GM12875 (cell line): ENCODE measurements around the gene BAAT.
"Not testable (repeated sequence)": the region's sequence is repeated elsewhere in the genome, so short reads cannot be mapped to it uniquely, and the experiment has no call there.

Experiments
- H3K4me3 ChIP-seq: one replicate; pipeline ENCODE4 v1.5.1; 2011; ENCODE audit warnings: low read depth, low read length, control low read depth
- CTCF ChIP-seq: IDR thresholded peaks from 2 replicates; pipeline ENCODE4 v1.5.1; 2011; ENCODE audit warnings: low read depth, mild to moderate bottlenecking, control low read depth, inconsistent platforms, low read length, moderate library complexity, borderline replicate concordance; ENCODE audit not compliant: insufficient read depth

BAAT gene

GRCh38 chr9:101384873-101385536, at the start of gene BAAT:
Gene BAAT, minus strand, starts transcription at chr9:101385006. Its CDS starts 13,602 bp downstream, at chr9:101371404.
- H3K4me3 ChIP-seq = not testable (repeated sequence)

- no peak overlapping the region for H3K4me3 ChIP-seq
- no peak for TF ChIP-seq CTCF
Observed at GRCh38 chr9:101433229-101433628, 48.4 kb upstream of the BAAT start.

GRCh38 chr9:101432740-101433139, 47.9 kb upstream of the BAAT start:
- no peak overlapping the region for H3K4me3 ChIP-seq
- no peak for TF ChIP-seq CTCF

GRCh38 chr9:101432171-101432570, 47.4 kb upstream of the BAAT start:
- no peak overlapping the region for H3K4me3 ChIP-seq
- TF ChIP-seq CTCF = no peak

GRCh38 chr9:101429736-101430135, 44.9 kb upstream of the BAAT start:
- no peak overlapping the region for H3K4me3 ChIP-seq
- TF ChIP-seq CTCF = no peak

- no peak for TF ChIP-seq CTCF
- no peak overlapping the region for H3K4me3 ChIP-seq
Observed at GRCh38 chr9:101428909-101429308, 44.1 kb upstream of the BAAT start.

- TF ChIP-seq CTCF = no peak
- no peak overlapping the region for H3K4me3 ChIP-seq
Observed at GRCh38 chr9:101427957-101428655, 43.3 kb upstream of the BAAT start.
